Liver (tissue), 9 donors: ENCODE measurements around the gene ADAM10. TPM values are rescaled to one million over a fixed set of nuclear protein-coding genes. Genes with fewer than 3 reads are reported as not detected.

Experiments
- DNase-seq: peaks from one replicate; pipeline ENCODE4 v3.0.0-alpha.2; 2017; ENCODE audit warnings: low spot score
- H3K27ac ChIP-seq, 2 donors: one replicate each; pipeline ENCODE4 v1.7.0; 2013; ENCODE audit warnings: inconsistent platforms in 2 of 2, low read length in 2 of 2, control low read depth in 1 of 2, low read depth in 1 of 2, mild to moderate bottlenecking in 1 of 2
- H3K27me3 ChIP-seq, 4 donors: one replicate each; pipeline versions ENCODE4 v1.6.1 to v1.7.0; 2013; ENCODE audit warnings: low read length in 3 of 4, inconsistent platforms in 1 of 4, mild to moderate bottlenecking in 1 of 4, moderate library complexity in 1 of 4; ENCODE audit not compliant: control insufficient read depth in 4 of 4, insufficient read depth in 4 of 4
- H3K36me3 ChIP-seq, 4 donors: one replicate each; pipeline versions ENCODE4 v1.6.1 to v1.7.0; 2013; ENCODE audit warnings: low read length in 3 of 4, mild to moderate bottlenecking in 3 of 4, low read depth in 1 of 4, moderate library complexity in 1 of 4; ENCODE audit not compliant: control insufficient read depth in 4 of 4, insufficient read depth in 3 of 4
- H3K4me1 ChIP-seq, 4 donors: one replicate each; pipeline versions ENCODE4 v1.6.1 to v1.7.0; 2013; ENCODE audit warnings: low read length in 3 of 4, mild to moderate bottlenecking in 3 of 4, moderate library complexity in 1 of 4; ENCODE audit not compliant: control insufficient read depth in 4 of 4, insufficient read depth in 4 of 4
- H3K4me3 ChIP-seq, 3 donors: one replicate each; pipeline versions ENCODE4 v1.6.1 to v1.7.0; 2013; ENCODE audit warnings: low read length in 3 of 3, control low read depth in 1 of 3, low read depth in 1 of 3, mild to moderate bottlenecking in 1 of 3
- H3K9ac ChIP-seq, 2 donors: one replicate each; pipeline ENCODE4 v1.7.0; 2013; ENCODE audit warnings: low read length in 2 of 2, mild to moderate bottlenecking in 2 of 2, moderate library complexity in 2 of 2, control low read depth in 1 of 2, low read depth in 1 of 2
- H3K9me3 ChIP-seq, 4 donors: one replicate each; pipeline versions ENCODE4 v1.6.1 to v1.7.0; 2013; ENCODE audit warnings: low read length in 3 of 4; ENCODE audit not compliant: control insufficient read depth in 4 of 4
- ATF3 ChIP-seq: IDR thresholded peaks from 2 replicates; pipeline ENCODE4 v1.6.1; 2016; ENCODE audit warnings: antibody characterized with exemption
- CTCF ChIP-seq: fragments of 150-350 bp; IDR thresholded peaks from 2 replicates; pipeline ENCODE4 v1.5.1; 2017; ENCODE audit warnings: improper control_type of control experiment, low read depth, low read length; ENCODE audit not compliant: missing input control
- EGR1 ChIP-seq, 2 donors: IDR thresholded peaks; 2 replicates each; pipeline ENCODE4 v1.6.1; 2016 to 2018; ENCODE audit warnings: antibody characterized with exemption in 2 of 2, low read depth in 2 of 2
- FOXA1 ChIP-seq: IDR thresholded peaks from 2 replicates; pipeline ENCODE4 v1.6.1; 2016; ENCODE audit warnings: antibody characterized with exemption
- FOXA2 ChIP-seq: IDR thresholded peaks from 2 replicates; pipeline ENCODE4 v1.6.1; 2016; ENCODE audit warnings: antibody characterized with exemption
- GABPA ChIP-seq, 2 donors: IDR thresholded peaks in 1 of 2; conservative IDR thresholded peaks in 1 of 2; 2 replicates each; pipeline ENCODE4 v1.6.1; 2016; ENCODE audit warnings: antibody characterized with exemption in 2 of 2, mild to moderate bottlenecking in 1 of 2, moderate library complexity in 1 of 2
- HNF4A ChIP-seq, 2 donors: conservative IDR thresholded peaks; 2 replicates each; pipeline ENCODE4 v1.6.1; 2016; ENCODE audit warnings: antibody characterized with exemption in 2 of 2, mild to moderate bottlenecking in 2 of 2
- HNF4G ChIP-seq: IDR thresholded peaks from 2 replicates; pipeline ENCODE4 v1.6.1; 2016; ENCODE audit warnings: antibody characterized with exemption
- JUND ChIP-seq, 2 donors: IDR thresholded peaks; 2 replicates each; pipeline ENCODE4 v1.6.1; 2016; ENCODE audit warnings: antibody characterized with exemption in 2 of 2
- MAX ChIP-seq: IDR thresholded peaks from 2 replicates; pipeline ENCODE4 v1.6.1; 2016; ENCODE audit warnings: antibody characterized with exemption
- NR2F2 ChIP-seq: IDR thresholded peaks from 2 replicates; pipeline ENCODE4 v1.6.1; 2016; ENCODE audit warnings: antibody characterized with exemption
- RAD21 ChIP-seq, 2 donors: IDR thresholded peaks; 2 replicates each; pipeline ENCODE4 v1.6.1; 2016; ENCODE audit warnings: antibody characterized with exemption in 2 of 2, mild to moderate bottlenecking in 2 of 2
- REST ChIP-seq: IDR thresholded peaks from 2 replicates; pipeline ENCODE4 v1.6.1; 2016; ENCODE audit warnings: antibody characterized with exemption, mild to moderate bottlenecking
- RXRA ChIP-seq, 2 donors: IDR thresholded peaks; 2 replicates each; pipeline ENCODE4 v1.6.1; 2017 to 2018; ENCODE audit warnings: antibody characterized with exemption in 2 of 2, mild to moderate bottlenecking in 1 of 2
- SP1 ChIP-seq: IDR thresholded peaks from 2 replicates; pipeline ENCODE4 v1.6.1; 2018; ENCODE audit warnings: antibody characterized with exemption, mild to moderate bottlenecking
- TAF1 ChIP-seq: conservative IDR thresholded peaks from 2 replicates; pipeline ENCODE4 v1.6.1; 2016; ENCODE audit warnings: antibody characterized with exemption, mild to moderate bottlenecking
- YY1 ChIP-seq: IDR thresholded peaks from 2 replicates; pipeline ENCODE4 v1.6.1; 2016; ENCODE audit warnings: antibody characterized with exemption, mild to moderate bottlenecking
- ZBTB33 ChIP-seq: IDR thresholded peaks from 2 replicates; pipeline ENCODE4 v1.6.1; 2016; ENCODE audit warnings: antibody characterized with exemption
- WGBS: extraction: QIAGEN DNeasy Blood & Tissue Kit; methylation state at CpG from one replicate; pipeline ENCODE4 v1.1.7; 2013; 5-methylcytosine and 5-hydroxymethylcytosine counted together
- polyA plus RNA-seq, 2 donors: library from polyadenylated mRNA; stranded (reverse) in 1 of 2; unstranded in 1 of 2; fragments of 200-250 nt in 1 of 2; fragments of >200 nt in 1 of 2; fragmentation: Nextera tagmentation in 1 of 2; extraction: Ambion mirVana in 1 of 2; gene quantifications; one replicate each; pipeline versions ENCODE4 v1.2.1 to v1.2.3, GENCODE V29; 2013 to 2015
- total RNA-seq, 2 donors: library from RNA; depleted of rRNA; stranded (reverse); fragments of >200 nt; gene quantifications; one replicate each; pipeline ENCODE4 v1.2.3, GENCODE V29; 2014
- donor health status: healthy.
- donor health status: healthy.
- donor health status: healthy.
- donor health status: healthy.
- donor health status: healthy.

ADAM10 gene
- total and polyA plus RNA-seq, 4 donors: 12.6 to 55.6 (median 34.6) TPM

- Histone ChIP-seq H3K9me3 (no peaks in the 10 kb centered on the region), H3K27me3 (no peaks in the 10 kb centered on the region), H3K4me1 (peaks cover 0 to 12% (median 6%) of the 10 kb centered on the region in 4 donors), H3K36me3 (no peaks in the 10 kb centered on the region), H3K27ac (no peak overlapping the region), H3K9ac (no peak overlapping the region), H3K4me3 (no peak overlapping the region)
- no peak for TF ChIP-seq RXRA (IDR thresholded peaks at IDR 0.05)
- no peak for TF ChIP-seq JUND (IDR thresholded peaks at IDR 0.05)
- no peak for TF ChIP-seq GABPA (IDR thresholded peaks at IDR 0.05 in 1 of 2, conservative IDR thresholded peaks at IDR 0.05 in 1 of 2)
- TF ChIP-seq REST: no peak
- no peak for TF ChIP-seq NR2F2
- TF ChIP-seq FOXA2: no peak
- no peak for TF ChIP-seq MAX
- no peak for TF ChIP-seq TAF1
- TF ChIP-seq CTCF: no peak
- no peak for TF ChIP-seq HNF4A (conservative IDR thresholded peaks at IDR 0.05)
- no peak for TF ChIP-seq ATF3
- TF ChIP-seq HNF4G: no peak
- no peak for TF ChIP-seq FOXA1
- no peak for TF ChIP-seq YY1
- TF ChIP-seq EGR1 (IDR thresholded peaks at IDR 0.05; ENCODE audit: low read depth in 2 of 2): no peak
- no peak for TF ChIP-seq ZBTB33
- TF ChIP-seq RAD21 (IDR thresholded peaks at IDR 0.05): no peak
- TF ChIP-seq SP1: no peak
- no peak for DNase-seq
- 87% methylated on average over 1 of the region's 1 CpG for WGBS
Observed at GRCh38 chr15:58588096-58588495, 161.4 kb downstream of the ADAM10 start.
